ENCODE measurements around the gene NUDT16L1.

DNA sequence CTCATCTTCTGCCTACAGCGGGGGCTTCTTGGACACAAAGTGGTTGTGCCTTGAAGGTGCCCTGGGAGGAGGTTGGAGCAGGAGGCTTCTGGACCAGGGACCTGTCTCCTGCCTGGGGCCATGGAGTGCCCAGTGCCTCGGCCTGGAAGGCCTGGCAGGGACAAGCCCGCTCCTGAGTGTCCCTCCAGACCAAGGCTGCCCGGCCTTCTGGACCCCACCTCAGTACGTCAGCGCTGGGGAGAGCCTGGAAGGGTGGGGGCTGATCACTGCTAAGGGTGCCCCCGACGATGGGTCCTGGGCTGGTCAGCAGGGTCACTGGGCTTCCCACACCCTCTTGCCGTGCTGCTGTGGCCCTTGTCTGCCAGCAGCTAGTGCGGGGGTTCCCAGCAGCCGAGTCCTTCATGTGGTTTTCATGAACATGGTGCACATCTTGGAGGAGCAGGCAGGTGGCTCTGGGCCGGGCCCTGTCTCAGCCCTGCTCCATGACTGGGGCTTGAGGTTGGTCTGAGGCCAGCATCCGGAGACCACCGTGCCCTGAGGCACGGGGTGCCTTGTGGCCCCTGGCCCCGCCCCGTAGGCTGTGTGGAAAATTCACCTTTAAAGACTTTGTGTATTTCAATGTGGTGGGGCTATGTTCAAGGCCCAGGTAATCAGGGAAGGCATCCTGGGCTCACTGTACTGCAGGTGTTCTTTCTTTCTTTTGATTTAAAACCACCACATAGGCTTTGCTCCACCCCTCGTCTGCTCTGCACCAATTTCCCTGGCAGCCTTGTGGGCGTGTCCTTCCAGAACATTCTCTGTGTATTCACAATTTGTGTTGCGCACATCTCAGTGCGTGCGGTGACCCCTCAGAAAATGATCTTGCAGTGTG is 46.4 kb upstream of the NUDT16L1 start:
- TF ChIP-seq, protein P1, sequence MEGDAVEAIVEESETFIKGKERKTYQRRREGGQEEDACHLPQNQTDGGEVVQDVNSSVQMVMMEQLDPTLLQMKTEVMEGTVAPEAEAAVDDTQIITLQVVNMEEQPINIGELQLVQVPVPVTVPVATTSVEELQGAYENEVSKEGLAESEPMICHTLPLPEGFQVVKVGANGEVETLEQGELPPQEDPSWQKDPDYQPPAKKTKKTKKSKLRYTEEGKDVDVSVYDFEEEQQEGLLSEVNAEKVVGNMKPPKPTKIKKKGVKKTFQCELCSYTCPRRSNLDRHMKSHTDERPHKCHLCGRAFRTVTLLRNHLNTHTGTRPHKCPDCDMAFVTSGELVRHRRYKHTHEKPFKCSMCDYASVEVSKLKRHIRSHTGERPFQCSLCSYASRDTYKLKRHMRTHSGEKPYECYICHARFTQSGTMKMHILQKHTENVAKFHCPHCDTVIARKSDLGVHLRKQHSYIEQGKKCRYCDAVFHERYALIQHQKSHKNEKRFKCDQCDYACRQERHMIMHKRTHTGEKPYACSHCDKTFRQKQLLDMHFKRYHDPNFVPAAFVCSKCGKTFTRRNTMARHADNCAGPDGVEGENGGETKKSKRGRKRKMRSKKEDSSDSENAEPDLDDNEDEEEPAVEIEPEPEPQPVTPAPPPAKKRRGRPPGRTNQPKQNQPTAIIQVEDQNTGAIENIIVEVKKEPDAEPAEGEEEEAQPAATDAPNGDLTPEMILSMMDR (conservative IDR thresholded peaks at IDR 0.05; ENCODE audit: low read depth, low read length) = no peak
- TF ChIP-seq EZH2 (IDR thresholded peaks at IDR 0.05; ENCODE audit: borderline replicate concordance, low read depth, low read length, poor library complexity, severe bottlenecking) = no peak
